HepG2 (cell line): Measurements from ENCODE around the gene DNASE1L2. TPM values are rescaled to one million over a fixed set of nuclear protein-coding genes. Genes with fewer than 3 reads are reported as not detected.
A peak's percentile ranks its signal among the peaks of the same experiment; 100 is the strongest.

Experiments
- BORCS8-MEF2B ChIP-seq: sonication (generic); formaldehyde crosslinking; IDR thresholded peaks from 2 replicates; pipeline ENCODE4 v1.8.0; 2022; ENCODE audit warnings: mild to moderate bottlenecking, missing genetic modification reagents
- BRCA1 ChIP-seq: sonication (generic); formaldehyde crosslinking; IDR thresholded peaks from 2 replicates; pipeline ENCODE4 v1.4.0; 2020; ENCODE audit warnings: missing genetic modification reagents
- ELF1 ChIP-seq: sonication (generic); formaldehyde crosslinking; IDR thresholded peaks from 2 replicates; pipeline ENCODE4 v1.4.0; 2020; ENCODE audit warnings: missing genetic modification reagents
- HMGA1 ChIP-seq: sonication (generic); formaldehyde crosslinking; conservative IDR thresholded peaks from 2 replicates; pipeline ENCODE4 v1.4.0; 2020; ENCODE audit warnings: missing genetic modification reagents
- MATR3 ChIP-seq: sonication (generic); formaldehyde crosslinking; IDR thresholded peaks from 2 replicates; pipeline ENCODE4 v1.4.0; 2020; ENCODE audit warnings: missing genetic modification reagents
- SALL2 ChIP-seq: sonication (generic); formaldehyde crosslinking; IDR thresholded peaks from 2 replicates; pipeline ENCODE4 v1.8.1; 2023; ENCODE audit warnings: mild to moderate bottlenecking, missing genetic modification reagents, inconsistent platforms
- SPEN ChIP-seq: sonication (generic); formaldehyde crosslinking; IDR thresholded peaks from 2 replicates; pipeline ENCODE4 v1.5.1; 2020; ENCODE audit warnings: low read depth, mild to moderate bottlenecking, missing genetic modification reagents
- SRSF9 ChIP-seq: fragments of 200-400 bp; formaldehyde crosslinking; IDR thresholded peaks from 2 replicates; pipeline ENCODE4 v1.6.1; 2018; ENCODE audit warnings: borderline replicate concordance, mild to moderate bottlenecking, low read depth, low read length; ENCODE audit not compliant: insufficient read depth, poor library complexity, severe bottlenecking
- ZBTB38 ChIP-seq: sonication (generic); formaldehyde crosslinking; IDR thresholded peaks from 2 replicates; pipeline ENCODE4 v1.5.1; 2020; ENCODE audit warnings: mild to moderate bottlenecking, missing genetic modification reagents
- ZNF549 ChIP-seq: sonication (generic); formaldehyde crosslinking; IDR thresholded peaks from 2 replicates; pipeline ENCODE4 v1.5.0; 2020; ENCODE audit warnings: missing genetic modification reagents
- ZNF746 ChIP-seq: sonication (generic); formaldehyde crosslinking; IDR thresholded peaks from 2 replicates; pipeline ENCODE4 v1.8.0; 2022; ENCODE audit warnings: mild to moderate bottlenecking, missing genetic modification reagents
- polyA plus RNA-seq, 8 experiments: library from polyadenylated mRNA; depleted of rRNA in 3 of 8; stranded (reverse) in 7 of 8; unstranded in 1 of 8; fragments of >200 nt; fragmentation: Illumina TruSeq in 4 of 8; extraction: Trizol in 4 of 8; gene quantifications; 2 replicates each; pipeline versions ENCODE4 v1.2.1 to v1.2.3, GENCODE V29; 2011 to 2016; ENCODE audit warnings: low read depth in 4 of 8, missing spikeins in 1 of 8, mixed read lengths in 1 of 8; ENCODE audit not compliant: insufficient read depth in 1 of 8
- total RNA-seq, 5 experiments: library from RNA; depleted of rRNA; stranded (reverse); fragments of >200 nt; fragmentation: Illumina TruSeq; extraction: Trizol; gene quantifications; 2 replicates each; pipeline ENCODE4 v1.2.3, GENCODE V29; 2016; ENCODE audit warnings: low read depth in 1 of 5
- TF ChIP-seq, protein P1 (sequence below), 2 experiments: sonication (generic) in 1 of 2; formaldehyde crosslinking in 1 of 2; IDR thresholded peaks; 2 replicates each; pipeline versions ENCODE4 v1.5.1 to v1.6.1; 2011 to 2020; ENCODE audit warnings: borderline replicate concordance in 1 of 2, low read depth in 1 of 2, low read length in 1 of 2, mild to moderate bottlenecking in 1 of 2, missing genetic modification reagents in 1 of 2, moderate library complexity in 1 of 2
- TF ChIP-seq, protein P2 (sequence below): sonication (generic); formaldehyde crosslinking; IDR thresholded peaks from 2 replicates; pipeline ENCODE4 v1.8.1; 2023; ENCODE audit warnings: mild to moderate bottlenecking, inconsistent platforms, moderate library complexity, missing genetic modification reagents, borderline replicate concordance
- TF ChIP-seq, protein P3 (sequence below): sonication (generic); formaldehyde crosslinking; IDR thresholded peaks from 2 replicates; pipeline ENCODE4 v1.4.0; 2020; ENCODE audit warnings: missing genetic modification reagents
- TF ChIP-seq, protein P4 (sequence below): sonication (generic); formaldehyde crosslinking; conservative IDR thresholded peaks from 2 replicates; pipeline ENCODE4 v1.4.0; 2020; ENCODE audit warnings: missing genetic modification reagents
- TF ChIP-seq, protein P5 (sequence below): sonication (generic); formaldehyde crosslinking; IDR thresholded peaks from 2 replicates; pipeline ENCODE4 v1.4.0; 2020; ENCODE audit warnings: missing genetic modification reagents
- TF ChIP-seq, protein P6 (sequence below): sonication (generic); formaldehyde crosslinking; IDR thresholded peaks from 2 replicates; pipeline ENCODE4 v1.9.0; 2022; ENCODE audit warnings: low read depth, missing genetic modification reagents

The DNASE1L2 gene
- total and polyA plus RNA-seq, 2 of the 13 experiments (the other 11 are each of a cell fraction or from before 2014, with no cell fraction given) = 0.44 to 0.50 TPM

DNA sequence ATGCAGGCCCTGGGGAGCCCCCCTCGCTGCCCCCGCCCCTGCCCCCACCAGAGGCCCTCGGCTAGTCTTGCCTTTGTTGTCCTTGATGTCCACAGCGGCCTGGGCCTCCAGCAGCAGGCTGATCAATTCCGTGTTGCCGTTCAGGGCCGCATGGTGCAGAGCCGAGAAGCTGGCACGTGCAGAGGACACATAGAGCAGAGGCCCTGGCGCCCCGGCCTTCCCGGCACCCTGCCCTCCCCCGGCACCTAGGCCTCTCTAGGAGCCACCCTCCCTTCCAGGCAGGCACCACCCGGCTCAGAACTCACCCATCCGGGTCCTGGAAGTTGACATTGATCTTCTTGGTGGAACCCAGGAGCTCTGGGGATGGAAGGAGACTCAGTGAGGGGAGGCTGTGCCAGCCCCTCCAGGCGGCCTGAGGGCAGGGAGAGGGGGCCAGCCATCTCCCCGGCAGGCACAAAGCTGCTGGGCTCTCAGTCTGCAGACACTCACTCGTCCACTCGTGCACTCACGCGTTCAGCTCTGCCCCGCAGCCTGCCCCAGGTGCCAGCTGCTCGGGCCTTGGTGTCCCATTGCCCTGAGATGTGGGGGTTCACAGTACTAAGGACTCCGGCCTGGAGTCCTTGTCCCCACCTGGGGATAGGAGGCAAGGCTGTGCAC is 46.1 kb upstream of the DNASE1L2 start (continued):
- TF ChIP-seq, protein P1, sequence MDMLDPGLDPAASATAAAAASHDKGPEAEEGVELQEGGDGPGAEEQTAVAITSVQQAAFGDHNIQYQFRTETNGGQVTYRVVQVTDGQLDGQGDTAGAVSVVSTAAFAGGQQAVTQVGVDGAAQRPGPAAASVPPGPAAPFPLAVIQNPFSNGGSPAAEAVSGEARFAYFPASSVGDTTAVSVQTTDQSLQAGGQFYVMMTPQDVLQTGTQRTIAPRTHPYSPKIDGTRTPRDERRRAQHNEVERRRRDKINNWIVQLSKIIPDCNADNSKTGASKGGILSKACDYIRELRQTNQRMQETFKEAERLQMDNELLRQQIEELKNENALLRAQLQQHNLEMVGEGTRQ (IDR thresholded peaks at IDR 0.05; ENCODE audit: low read depth, low read length) = no peak
- TF ChIP-seq, protein P1 (CRISPR knock-in tag; IDR thresholded peaks at IDR 0.05; ENCODE audit: borderline replicate concordance) = no peak
- TF ChIP-seq, protein P2, sequence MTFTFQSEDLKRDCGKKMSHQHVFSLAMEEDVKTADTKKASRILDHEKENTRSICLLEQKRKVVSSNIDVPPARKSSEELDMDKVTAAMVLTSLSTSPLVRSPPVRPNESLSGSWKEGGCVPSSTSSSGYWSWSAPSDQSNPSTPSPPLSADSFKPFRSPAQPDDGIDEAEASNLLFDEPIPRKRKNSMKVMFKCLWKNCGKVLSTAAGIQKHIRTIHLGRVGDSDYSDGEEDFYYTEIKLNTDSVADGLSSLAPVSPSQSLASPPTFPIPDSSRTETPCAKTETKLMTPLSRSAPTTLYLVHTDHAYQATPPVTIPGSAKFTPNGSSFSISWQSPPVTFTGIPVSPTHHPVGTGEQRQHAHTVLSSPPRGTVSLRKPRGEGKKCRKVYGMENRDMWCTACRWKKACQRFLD = no peak
- TF ChIP-seq MATR3 (CRISPR knock-in tag) (no peak), ZNF746 (CRISPR knock-in tag) (peak; percentile 75), ZBTB38 (CRISPR knock-in tag) (no peak; the same call in 1 of the 2 replicates), SPEN (CRISPR knock-in tag) (peak; percentile 61; the same call in 1 of the 2 replicates), BORCS8-MEF2B (CRISPR knock-in tag) (peak; percentile 80), SALL2 (CRISPR knock-in tag) (no peak), ZNF549 (no peak), ELF1 (CRISPR knock-in tag) (no peak), BRCA1 (CRISPR knock-in tag) (no peak), HMGA1 (CRISPR knock-in tag) (no peak), SRSF9 (no peak)
- TF ChIP-seq, protein P3, sequence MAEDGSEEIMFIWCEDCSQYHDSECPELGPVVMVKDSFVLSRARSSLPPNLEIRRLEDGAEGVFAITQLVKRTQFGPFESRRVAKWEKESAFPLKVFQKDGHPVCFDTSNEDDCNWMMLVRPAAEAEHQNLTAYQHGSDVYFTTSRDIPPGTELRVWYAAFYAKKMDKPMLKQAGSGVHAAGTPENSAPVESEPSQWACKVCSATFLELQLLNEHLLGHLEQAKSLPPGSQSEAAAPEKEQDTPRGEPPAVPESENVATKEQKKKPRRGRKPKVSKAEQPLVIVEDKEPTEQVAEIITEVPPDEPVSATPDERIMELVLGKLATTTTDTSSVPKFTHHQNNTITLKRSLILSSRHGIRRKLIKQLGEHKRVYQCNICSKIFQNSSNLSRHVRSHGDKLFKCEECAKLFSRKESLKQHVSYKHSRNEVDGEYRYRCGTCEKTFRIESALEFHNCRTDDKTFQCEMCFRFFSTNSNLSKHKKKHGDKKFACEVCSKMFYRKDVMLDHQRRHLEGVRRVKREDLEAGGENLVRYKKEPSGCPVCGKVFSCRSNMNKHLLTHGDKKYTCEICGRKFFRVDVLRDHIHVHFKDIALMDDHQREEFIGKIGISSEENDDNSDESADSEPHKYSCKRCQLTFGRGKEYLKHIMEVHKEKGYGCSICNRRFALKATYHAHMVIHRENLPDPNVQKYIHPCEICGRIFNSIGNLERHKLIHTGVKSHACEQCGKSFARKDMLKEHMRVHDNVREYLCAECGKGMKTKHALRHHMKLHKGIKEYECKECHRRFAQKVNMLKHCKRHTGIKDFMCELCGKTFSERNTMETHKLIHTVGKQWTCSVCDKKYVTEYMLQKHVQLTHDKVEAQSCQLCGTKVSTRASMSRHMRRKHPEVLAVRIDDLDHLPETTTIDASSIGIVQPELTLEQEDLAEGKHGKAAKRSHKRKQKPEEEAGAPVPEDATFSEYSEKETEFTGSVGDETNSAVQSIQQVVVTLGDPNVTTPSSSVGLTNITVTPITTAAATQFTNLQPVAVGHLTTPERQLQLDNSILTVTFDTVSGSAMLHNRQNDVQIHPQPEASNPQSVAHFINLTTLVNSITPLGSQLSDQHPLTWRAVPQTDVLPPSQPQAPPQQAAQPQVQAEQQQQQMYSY (CRISPR knock-in tag) = no peak
- TF ChIP-seq, protein P4, sequence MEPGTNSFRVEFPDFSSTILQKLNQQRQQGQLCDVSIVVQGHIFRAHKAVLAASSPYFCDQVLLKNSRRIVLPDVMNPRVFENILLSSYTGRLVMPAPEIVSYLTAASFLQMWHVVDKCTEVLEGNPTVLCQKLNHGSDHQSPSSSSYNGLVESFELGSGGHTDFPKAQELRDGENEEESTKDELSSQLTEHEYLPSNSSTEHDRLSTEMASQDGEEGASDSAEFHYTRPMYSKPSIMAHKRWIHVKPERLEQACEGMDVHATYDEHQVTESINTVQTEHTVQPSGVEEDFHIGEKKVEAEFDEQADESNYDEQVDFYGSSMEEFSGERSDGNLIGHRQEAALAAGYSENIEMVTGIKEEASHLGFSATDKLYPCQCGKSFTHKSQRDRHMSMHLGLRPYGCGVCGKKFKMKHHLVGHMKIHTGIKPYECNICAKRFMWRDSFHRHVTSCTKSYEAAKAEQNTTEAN (CRISPR knock-in tag) = no peak
- TF ChIP-seq, protein P5, sequence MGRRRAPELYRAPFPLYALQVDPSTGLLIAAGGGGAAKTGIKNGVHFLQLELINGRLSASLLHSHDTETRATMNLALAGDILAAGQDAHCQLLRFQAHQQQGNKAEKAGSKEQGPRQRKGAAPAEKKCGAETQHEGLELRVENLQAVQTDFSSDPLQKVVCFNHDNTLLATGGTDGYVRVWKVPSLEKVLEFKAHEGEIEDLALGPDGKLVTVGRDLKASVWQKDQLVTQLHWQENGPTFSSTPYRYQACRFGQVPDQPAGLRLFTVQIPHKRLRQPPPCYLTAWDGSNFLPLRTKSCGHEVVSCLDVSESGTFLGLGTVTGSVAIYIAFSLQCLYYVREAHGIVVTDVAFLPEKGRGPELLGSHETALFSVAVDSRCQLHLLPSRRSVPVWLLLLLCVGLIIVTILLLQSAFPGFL (CRISPR knock-in tag) = no peak
- TF ChIP-seq, protein P6, sequence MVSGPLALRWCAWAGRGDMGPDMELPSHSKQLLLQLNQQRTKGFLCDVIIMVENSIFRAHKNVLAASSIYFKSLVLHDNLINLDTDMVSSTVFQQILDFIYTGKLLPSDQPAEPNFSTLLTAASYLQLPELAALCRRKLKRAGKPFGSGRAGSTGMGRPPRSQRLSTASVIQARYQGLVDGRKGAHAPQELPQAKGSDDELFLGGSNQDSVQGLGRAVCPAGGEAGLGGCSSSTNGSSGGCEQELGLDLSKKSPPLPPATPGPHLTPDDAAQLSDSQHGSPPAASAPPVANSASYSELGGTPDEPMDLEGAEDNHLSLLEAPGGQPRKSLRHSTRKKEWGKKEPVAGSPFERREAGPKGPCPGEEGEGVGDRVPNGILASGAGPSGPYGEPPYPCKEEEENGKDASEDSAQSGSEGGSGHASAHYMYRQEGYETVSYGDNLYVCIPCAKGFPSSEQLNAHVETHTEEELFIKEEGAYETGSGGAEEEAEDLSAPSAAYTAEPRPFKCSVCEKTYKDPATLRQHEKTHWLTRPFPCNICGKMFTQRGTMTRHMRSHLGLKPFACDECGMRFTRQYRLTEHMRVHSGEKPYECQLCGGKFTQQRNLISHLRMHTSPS (CRISPR knock-in tag) = no peak
